ENCODE measurements around the gene PHEX.

The PHEX gene

GRCh38 chrX:22141047-22141730, 109.1 kb downstream of the PHEX start:
- H3K79me2 ChIP-seq (ENCODE audit: control insufficient read depth, low read length), result no peaks in the 10 kb centered on the region
- H4K20me1 ChIP-seq (ENCODE audit: control insufficient read depth, insufficient read depth, low read depth, low read length), result no peaks in the 10 kb centered on the region
- no peaks in the 10 kb centered on the region for H3K9me2 ChIP-seq (replicated peaks; ENCODE audit: control insufficient read depth, low read length)
- no peaks in the 10 kb centered on the region for H3F3A ChIP-seq (ENCODE audit: control insufficient read depth, insufficient read depth)
- no peaks in the 10 kb centered on the region for H3K27me3 ChIP-seq (ENCODE audit: control insufficient read depth, low read length)
- H3K4me1 ChIP-seq (ENCODE audit: control insufficient read depth, low read length), result no peaks in the 10 kb centered on the region
- H3K4me2 ChIP-seq (ENCODE audit: low read length), result no peak overlapping the region
- H3K9me3 ChIP-seq (ENCODE audit: control insufficient read depth, insufficient read depth, low read length), result no peaks in the 10 kb centered on the region
- TF ChIP-seq EZH2phosphoT487 (IDR thresholded peaks at IDR 0.05; ENCODE audit: borderline replicate concordance, low read length) (no peak), CTCF (IDR thresholded peaks at IDR 0.05; ENCODE audit: low read depth, low read length, poor library complexity, severe bottlenecking) (no peak)
- no peak overlapping the region for H3K27ac ChIP-seq (ENCODE audit: low read depth, low read length)
- H3K4me3 ChIP-seq (ENCODE audit: low read length), result no peak overlapping the region
- H3K36me3 ChIP-seq (ENCODE audit: control insufficient read depth, low read length), result no peaks in the 10 kb centered on the region

- Histone ChIP-seq H3K36me3 (ENCODE audit: control insufficient read depth, low read length) (no peaks in the 10 kb centered on the region), H3K27ac (ENCODE audit: low read depth, low read length) (no peak overlapping the region), H3K4me3 (ENCODE audit: low read length) (no peak overlapping the region), H3K9me2 (replicated peaks; ENCODE audit: control insufficient read depth, low read length) (no peaks in the 10 kb centered on the region), H3K4me1 (ENCODE audit: control insufficient read depth, low read length) (no peaks in the 10 kb centered on the region), H3K79me2 (ENCODE audit: control insufficient read depth, low read length) (no peaks in the 10 kb centered on the region), H3K4me2 (ENCODE audit: low read length) (no peak overlapping the region), H3F3A (ENCODE audit: control insufficient read depth, insufficient read depth) (no peaks in the 10 kb centered on the region), H4K20me1 (ENCODE audit: control insufficient read depth, insufficient read depth, low read depth, low read length) (no peaks in the 10 kb centered on the region), H3K27me3 (ENCODE audit: control insufficient read depth, low read length) (no peaks in the 10 kb centered on the region), H3K9me3 (ENCODE audit: control insufficient read depth, insufficient read depth, low read length) (no peaks in the 10 kb centered on the region)
- no peak for TF ChIP-seq EZH2phosphoT487 (IDR thresholded peaks at IDR 0.05; ENCODE audit: borderline replicate concordance, low read length)
- TF ChIP-seq CTCF (IDR thresholded peaks at IDR 0.05; ENCODE audit: low read depth, low read length, poor library complexity, severe bottlenecking), result no peak
Measured at GRCh38 chrX:22147214-22147613, 115.1 kb downstream of the PHEX start.

- TF ChIP-seq EZH2phosphoT487 (IDR thresholded peaks at IDR 0.05; ENCODE audit: borderline replicate concordance, low read length), result no peak
- no peak for TF ChIP-seq CTCF (IDR thresholded peaks at IDR 0.05; ENCODE audit: low read depth, low read length, poor library complexity, severe bottlenecking)
- Histone ChIP-seq H3K27me3 (ENCODE audit: control insufficient read depth, low read length) (no peaks in the 10 kb centered on the region), H3K9me2 (replicated peaks; ENCODE audit: control insufficient read depth, low read length) (no peaks in the 10 kb centered on the region), H3K4me1 (ENCODE audit: control insufficient read depth, low read length) (no peaks in the 10 kb centered on the region), H3K79me2 (ENCODE audit: control insufficient read depth, low read length) (no peaks in the 10 kb centered on the region), H3K36me3 (ENCODE audit: control insufficient read depth, low read length) (no peaks in the 10 kb centered on the region), H3F3A (ENCODE audit: control insufficient read depth, insufficient read depth) (no peaks in the 10 kb centered on the region), H3K4me2 (ENCODE audit: low read length) (no peak overlapping the region), H3K9me3 (ENCODE audit: control insufficient read depth, insufficient read depth, low read length) (no peaks in the 10 kb centered on the region), H3K27ac (ENCODE audit: low read depth, low read length) (no peak overlapping the region), H4K20me1 (ENCODE audit: control insufficient read depth, insufficient read depth, low read depth, low read length) (no peaks in the 10 kb centered on the region), H3K4me3 (ENCODE audit: low read length) (no peak overlapping the region)
Measured at GRCh38 chrX:22147942-22148341, 115.8 kb downstream of the PHEX start.
